M059J (cell line): ENCODE measurements around the gene GAS2L1. TPM values are rescaled to one million over a fixed set of nuclear protein-coding genes. Genes with fewer than 3 reads are reported as not detected.

Experiments used
- DNase-seq: peaks from one replicate; pipeline ENCODE4 v3.0.0-alpha.2; 2012; ENCODE audit warnings: low read depth
- total RNA-seq: library from RNA; depleted of rRNA; stranded (reverse); fragments of >200 nt; shearing (Covaris generic); gene quantifications from 2 replicates; pipeline ENCODE4 v1.2.3, GENCODE V29; 2014; rRNA removed

GAS2L1 gene
- total RNA-seq, result 10.2 and 17.2 TPM in 2 replicates

DNA sequence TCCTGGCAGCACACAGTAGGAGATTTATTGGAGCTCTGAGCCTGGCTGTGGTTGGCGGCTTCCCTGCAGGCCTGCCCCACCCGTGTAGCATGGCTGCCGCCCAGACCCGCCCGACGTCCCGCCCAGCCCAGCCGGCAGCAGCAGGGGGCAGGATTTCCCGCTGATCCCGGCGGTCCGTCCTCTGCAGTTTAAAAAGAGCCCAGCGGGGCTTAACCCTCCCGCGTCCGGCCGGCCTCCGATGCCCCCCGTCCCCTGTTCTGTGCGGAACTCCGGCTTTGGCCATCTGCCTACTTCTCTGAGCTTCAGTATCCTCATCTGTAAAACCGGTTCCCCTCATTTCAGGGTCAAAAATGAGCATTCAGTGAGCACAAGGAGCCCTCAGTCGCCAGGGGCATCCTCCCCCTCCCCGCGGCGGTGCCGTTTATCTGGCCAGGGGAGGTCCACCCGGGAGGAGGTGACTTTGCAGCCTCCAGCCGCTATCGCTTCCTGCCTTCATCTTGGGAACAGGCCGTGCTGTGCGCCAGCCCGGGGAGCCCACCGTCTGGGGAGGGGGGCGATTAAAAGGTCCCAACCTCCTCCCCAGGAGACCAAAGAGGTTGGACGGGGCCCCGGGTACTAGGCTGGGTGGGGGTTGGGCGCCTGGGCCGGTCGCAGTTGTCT is at the start of gene GAS2L1:
GAS2L1 (plus strand) TSS at position 476 of the 660 bp plus-strand sequence. CDS start 1,456 bp downstream, outside the sequence.
- DNase-seq, result peak; percentile 75

DNA sequence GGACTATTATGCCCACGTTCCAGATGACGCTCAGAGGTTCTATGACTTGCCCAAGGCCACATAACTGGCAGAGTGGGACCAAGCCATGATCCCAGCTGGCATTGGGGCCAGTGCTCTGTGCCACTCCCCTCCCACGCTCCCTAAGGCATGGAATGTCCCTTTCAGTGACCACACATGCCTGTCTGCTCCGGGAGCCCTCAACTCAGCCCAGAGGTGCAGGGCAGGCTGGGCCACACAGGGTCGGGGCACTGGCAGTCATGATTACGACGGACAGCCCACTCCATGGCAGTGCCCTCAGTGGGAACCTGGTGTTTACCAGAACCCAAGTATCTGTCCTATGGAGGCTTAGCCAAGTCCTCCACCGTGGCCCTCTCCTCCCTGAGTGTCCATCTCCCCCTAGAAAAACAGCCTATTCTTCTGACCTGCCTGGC is 48.7 kb upstream of the GAS2L1 start:
- no peak for DNase-seq

DNA sequence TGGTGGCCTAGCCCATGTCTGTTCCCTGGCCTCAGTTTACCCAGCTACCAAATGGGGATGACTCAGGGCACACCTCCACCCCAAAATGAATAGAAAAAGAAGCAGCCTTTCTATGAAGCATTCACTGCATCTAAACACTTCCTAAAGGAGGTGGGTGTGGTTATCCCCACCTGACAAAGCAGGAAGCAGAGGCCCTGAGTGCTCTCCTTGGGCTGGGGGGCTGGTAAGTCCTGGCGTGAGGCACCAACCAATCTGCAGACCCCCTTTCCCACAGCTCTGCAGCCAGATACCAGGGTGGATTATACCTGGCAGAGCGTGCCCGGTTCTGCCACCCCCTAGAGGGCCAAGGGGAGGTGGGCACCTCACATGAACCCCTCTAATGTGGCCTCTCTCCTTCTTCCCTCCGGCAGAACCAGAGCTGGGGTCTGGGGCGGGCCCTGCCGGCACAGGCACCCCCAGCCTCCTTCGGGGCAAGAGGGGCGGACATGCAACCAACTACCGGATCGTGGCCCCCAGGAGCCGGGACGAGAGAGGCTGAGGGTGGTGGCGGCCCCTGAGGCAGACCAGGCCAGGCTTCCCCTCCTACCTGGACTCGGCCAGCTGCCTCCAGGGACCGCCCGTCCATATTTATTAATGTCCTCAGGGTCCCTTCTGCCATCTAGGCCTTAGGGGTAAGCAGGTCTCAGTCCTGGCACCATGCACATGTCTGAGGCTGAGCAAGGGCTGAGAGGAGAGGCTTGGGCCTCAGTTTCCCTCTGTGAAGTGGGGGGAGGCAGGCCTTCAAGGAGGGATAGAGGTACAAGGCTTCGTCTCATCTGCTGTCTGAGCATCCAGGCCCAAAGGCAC is 47.8 kb upstream of the GAS2L1 start:
- DNase-seq, result no peak

DNA sequence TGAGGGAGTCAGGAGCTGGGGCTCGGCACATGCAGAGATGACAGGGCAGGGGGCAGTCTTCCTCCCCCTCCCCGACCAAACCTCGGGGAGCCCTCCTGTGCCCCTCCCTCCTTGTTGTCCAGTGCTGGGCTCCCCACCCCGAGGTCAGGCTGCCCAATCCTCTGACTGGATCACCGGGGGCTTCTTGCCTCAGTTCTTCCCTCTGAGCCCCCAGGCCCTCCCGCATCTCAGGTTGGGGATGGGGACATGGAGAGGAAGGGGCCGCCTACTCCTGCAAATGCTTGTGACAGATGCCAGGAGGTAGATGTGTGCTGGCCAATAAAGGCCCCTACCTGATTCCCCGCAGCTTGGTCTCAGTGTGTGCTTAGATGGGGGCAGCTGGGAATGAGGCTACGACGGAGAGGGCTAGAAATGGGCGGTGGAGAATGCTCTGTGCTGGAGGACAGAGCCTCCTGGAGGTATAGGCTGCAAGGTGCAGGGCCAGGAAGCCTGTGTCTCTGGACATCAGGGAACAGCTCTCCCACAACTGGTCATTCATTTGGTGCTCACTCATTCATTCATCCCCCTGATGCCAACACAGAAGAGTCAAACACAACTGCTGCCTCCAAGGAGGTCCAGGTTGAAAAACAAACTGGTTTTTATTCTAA is 47.1 kb upstream of the GAS2L1 start:
- DNase-seq, result no peak

DNA sequence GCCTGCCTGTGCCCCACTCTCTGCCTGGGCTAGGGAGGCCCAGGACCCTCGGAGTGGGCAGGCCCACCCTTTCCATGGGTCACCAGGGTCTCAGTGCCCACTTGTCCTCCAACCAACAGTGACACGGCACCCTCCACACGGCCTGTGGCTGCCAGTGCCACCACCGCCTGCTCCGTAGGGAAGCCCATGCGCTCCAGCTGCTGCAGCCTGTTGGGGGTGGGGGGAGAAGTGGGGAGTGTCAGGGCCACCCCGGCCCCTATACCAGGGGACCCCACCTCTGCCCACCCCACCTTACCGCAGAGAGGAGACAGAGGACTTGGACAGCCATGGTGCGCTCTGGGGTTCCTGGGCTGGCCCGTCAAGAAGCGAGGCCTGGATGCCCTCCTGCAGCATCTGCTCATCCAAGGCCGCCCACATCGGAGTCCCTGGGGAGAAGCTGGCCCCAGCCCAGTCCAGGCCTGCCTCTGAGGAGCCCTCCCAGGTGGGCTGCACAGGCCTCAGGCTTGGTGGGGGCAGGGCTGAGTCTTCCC is 46.4 kb upstream of the GAS2L1 start:
- no peak for DNase-seq

DNA sequence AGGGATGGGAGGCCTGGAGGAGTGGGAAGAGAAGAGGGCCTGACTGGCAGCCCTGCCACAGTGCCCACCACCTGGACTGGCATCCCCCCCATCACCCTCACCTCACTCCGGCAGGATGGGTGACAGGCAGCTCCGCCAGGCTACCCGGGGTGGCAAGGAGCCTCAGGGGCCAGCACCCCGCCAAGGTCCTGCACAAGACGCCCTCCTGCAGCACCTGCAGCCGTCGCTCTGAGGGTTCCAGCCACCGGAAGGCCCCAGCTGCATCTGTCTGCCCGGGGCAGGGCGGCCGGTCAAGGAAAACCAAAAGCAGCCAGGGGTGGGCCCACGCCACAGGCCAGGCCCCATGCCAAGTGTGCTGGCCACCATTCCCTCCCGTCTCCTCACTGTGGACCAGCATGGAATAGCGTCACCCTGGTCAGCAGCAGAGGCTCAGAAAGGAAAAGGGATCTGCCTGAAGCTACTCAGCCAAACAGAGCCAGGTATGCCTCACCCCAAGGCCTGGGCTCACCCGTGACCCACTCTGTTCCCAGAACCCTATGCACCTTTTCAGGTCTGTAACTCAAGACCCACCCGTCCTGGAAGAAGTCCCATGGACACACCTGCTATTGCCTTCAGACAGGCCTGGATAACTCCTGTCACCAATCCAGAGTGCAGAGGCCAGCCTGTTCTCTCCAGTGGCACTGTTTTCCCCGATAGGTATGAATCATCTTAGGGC is 45.7 kb upstream of the GAS2L1 start:
- no peak for DNase-seq

DNA sequence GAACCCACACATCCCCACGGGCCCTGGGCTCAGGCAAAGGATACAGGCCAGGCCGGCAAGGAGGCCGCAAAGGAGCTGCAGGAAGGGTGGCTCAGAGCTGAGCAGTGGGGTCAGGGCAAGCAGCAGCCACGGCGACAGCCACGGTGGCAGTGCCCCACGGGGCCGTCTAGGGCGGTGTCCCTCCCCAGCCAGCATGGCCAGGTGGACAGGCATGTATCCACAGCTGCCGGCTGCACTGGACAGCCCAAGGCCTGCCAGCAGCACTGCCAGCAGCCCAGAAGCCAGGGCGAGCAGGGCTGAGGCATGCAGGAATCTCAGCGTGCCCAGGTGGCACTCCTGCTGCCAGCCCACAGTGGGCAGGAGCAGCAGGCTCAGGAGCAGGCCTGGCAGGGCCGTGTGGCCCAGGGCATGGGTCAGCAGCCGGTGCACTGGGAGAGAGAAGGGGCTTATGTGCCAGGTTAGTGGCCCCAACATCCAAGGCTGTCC is 42.6 kb upstream of the GAS2L1 start:
- DNase-seq, result no peak

DNA sequence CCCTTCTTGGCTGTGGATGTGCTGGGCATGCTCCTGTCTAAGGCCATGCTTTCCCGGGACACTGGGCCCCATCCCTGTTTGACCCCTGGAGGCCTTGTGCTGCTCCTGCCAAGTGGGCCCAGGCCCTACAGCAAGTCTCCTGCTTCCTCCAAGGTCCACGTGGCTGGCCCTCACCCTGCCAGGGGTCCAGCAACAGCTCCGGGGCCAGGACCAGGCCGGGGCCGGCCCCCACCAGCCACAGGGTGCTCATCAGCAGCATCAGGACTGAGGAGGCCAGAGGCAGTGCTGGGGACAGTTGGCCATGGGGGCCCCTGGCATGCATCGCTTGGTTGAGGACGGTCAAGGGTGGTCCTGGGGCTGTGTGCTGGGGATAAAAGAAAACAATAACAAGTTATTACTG is 41.1 kb upstream of the GAS2L1 start:
- no peak for DNase-seq

DNA sequence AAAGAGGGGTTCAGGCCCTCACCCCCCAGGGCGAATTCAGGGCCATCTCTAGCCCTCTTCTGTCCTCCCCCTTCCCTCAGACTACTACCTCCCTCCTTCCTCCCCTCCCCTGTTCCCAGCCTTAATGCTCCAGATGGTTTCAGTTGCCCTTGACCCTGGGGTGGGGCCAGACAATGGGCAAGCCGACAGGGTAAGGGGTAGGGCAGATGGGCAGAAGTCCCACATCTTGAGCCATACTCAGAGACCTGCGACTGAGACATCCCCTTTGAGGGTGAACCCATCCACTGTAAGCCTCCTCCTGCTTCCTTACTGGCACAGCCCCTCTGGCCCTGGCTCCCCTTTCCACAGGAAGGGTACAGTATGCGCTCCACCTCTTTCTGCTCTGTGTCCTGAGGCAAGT is 40.5 kb upstream of the GAS2L1 start:
- DNase-seq, result no peak

DNA sequence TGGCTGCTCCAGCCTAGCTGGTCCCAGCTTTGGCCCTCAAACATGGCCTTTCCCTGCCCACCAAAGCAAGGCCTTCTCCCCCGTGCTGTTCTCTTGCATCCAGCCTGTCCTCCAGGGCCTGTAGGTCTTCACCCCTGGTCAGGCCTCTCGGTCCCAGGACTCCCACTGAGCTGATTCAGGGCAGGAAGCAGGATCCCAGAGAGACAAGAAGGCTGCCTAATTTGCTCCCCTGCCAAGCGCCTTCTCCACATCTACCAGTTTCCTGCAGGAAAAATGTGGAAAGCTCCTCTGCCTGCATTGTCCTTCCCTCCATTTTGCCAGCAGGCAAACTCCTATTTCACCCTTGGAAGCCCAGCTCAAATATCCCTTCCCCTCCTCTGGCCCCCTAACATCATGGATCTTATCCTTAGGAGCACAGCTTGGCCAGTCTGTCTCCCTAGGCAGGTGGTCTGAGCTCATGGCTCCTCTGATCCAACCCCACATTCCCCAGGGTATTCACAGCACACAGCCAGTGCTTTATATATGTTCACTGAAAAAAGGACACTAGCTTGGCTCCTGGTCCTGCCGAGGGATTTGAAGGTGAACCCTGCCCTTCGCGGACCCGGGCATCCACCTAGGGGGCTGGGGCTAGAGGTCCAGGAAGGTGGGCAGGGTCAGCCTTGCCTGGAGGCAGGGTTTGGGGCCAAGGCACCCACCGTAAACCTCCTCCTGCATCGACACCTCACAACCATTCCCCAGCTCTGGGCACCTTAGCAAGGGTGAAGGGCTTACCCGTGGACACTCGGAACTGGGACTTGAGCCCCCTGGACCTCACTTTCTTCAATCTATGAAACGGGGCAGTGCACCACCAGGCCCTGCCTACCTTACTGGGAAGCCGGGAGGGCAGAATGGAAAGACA is 39.6 kb upstream of the GAS2L1 start:
- DNase-seq, result no peak

DNA sequence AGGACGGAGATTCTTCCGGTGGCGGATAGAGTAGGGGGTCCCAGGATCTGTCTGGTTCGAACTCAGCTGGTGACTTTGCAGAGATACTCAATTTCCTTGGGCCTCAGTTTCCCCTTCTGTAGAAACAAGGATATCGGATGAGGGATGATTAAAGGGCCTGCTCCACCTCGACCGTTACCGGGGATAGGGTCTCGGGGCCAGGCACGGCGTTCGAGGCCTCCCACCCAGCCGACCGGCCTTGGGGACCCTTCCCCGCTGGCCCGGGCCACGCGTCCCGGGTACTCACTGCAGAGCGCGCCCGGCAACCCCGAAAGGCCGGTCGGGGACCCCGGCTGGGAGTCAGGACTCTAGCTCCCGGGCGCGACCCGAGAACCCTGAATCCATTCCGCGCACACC is 39.0 kb upstream of the GAS2L1 start:
- no peak for DNase-seq

DNA sequence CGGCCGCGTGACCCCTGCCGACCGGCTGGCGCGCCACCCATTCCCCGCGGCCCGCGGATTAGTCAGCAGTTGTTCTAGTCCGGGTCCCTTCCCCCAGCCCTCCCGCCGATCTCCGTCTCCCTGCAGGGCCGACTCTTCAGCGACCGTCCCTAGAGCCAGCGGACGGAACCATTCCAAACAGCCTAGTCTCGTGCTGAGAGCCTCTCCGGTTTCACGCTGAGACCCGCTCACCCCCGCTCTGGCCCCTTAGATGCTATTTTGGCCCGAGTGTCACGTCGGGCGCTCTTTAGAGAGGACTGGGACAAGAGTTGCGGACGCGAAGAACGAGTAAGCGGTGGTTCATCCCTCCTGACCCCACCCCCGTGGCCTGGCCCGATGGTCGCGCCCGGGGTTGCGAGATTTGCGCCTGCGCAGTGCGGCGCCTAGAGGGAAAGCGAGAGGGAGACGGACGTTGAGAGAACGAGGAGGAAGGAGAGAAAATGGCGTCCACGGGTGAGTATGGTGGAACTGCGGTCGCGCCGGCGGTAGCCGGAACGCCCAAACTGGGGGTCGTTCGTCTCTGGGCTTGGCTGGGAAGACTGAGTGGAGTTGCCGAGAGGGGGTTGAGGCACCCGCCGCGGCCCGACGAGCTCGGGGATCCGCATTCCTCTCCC is 38.5 kb upstream of the GAS2L1 start, which contains the start of the genes EWSR1 and RHBDD3:
EWSR1 (plus strand) TSS at position 411 of the 653 bp plus-strand sequence; CDS start at position 480, 69 bp downstream.
RHBDD3 (minus strand) TSS at position 124 of the 653 bp plus-strand sequence. CDS start 2,355 bp downstream, outside the sequence.
- peak; percentile 91 for DNase-seq

DNA sequence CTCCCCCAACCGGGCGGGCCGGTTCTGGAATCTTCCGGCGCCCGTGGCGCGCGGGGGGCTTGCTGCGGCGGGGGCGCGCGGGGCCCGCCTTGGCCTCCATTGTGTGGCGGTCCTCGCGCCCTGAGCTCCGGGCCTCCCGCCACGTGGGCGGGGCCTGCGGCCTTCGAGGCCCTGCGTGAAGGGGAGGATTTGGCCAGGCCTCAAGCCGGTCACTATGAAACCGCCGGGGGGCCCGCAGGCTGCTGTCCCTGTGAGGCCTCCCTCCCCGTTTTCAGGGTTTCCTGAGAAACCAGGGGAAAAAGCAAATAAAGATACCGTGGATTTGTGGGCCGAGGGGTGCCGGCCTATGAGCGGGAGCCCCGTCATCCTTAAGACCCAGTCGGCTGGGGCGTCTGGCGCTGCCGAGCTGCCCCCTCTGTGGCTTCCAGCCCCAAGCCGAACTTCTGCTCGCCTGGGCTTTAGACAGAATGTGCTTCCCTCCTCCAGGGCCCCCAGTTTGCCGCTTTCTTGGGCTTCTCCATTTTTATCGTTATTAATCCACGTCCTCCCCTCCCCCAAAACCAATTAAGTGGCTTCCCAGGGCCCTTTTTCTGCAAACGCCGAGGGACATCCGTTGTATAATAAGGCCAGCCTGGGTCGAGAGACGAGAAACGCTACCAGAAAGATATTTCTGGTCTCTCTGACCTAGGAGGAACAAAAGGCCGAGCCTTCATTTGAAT is 37.8 kb upstream of the GAS2L1 start:
- peak; percentile 56 for DNase-seq

DNA sequence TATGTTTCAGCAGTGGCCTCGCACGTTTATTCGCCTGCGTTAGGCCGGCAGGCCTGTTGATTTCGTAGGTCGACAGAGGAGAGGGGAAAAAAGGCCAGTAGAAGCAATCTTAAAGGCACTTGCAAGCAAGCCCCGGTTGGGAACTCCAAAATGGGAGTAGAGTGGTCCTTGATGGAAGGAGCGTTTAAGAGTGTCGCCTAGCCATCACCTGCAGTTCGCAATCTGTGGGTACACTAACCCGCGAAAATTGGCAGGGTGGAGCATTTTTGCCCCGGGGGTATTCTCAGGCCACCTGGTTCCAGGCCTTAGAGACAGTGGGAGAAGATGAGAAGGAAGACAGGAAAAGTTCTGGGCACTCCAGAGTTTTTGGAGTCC is 37.2 kb upstream of the GAS2L1 start:
- no peak for DNase-seq

DNA sequence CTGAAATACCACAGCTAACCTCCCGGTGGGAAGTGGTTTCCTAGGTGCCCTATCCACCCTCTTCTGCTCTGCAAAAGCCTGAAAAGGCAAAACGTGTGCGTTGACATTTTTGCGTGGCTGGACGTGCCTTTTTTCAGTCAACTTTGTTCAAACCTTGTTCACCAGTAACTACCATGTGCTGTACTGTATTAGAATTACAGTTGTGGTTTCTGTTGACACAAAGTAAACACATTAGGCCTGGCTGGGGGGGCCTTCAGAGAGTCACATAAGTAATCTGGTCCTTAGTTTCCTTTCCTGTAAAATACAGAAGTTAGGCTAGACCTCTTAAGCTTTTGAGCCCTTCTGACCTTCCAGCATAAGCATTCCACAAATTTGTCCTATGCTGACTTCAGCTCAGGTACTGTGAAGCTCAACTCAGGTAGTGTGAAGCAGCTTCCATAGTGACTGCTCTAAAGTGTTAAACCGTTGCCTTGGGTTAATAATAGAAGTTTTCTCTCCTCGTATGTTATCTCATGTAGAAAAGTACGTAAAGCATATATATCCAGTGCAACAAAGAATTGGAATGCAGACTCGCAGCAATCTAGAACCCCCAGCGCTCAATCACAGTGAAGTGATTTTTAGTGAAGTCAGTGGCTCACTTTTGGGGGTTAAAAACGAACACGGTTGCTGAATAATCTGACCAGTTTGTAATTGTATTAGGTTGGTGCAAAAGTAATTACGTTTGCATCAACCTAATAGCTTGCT is 36.5 kb upstream of the GAS2L1 start:
- peak; percentile 36 for DNase-seq

DNA sequence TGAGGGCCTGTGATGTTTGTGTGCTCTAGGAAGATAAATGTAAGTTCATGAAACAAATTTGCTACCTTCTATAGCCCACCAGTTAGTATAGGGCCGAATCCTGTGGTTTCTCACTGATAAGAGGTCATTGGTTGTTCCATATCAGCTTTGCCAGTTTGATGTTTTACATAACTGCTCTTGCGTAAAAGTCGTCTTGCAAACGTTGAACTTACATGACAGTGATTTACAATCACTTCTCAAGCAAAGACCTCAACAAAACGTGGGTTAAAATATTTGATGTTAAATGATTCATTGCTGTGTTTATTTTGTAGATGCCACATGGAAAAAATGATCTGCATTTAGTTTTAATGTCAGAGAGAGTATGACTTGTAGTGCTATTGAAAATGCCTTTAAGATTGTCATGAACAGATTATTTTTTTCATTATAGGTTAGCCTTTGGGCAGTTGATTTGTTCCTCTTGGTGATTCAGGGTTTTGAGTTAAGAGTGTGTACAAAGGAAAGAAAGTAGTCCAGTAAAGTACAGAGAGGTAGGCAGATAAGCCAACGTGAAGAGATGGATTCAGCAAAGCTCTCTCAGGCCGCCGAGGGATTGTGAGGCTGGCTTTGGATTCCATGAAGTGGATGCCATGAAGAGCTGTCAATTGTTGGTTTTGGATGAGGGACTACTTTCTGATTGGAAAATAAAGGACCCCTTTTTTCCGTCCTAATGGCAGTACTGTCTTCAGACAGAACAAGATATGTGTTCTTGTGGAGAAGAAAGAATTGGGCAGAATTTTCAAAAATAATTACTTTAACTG is 35.8 kb upstream of the GAS2L1 start:
- peak; percentile 58 for DNase-seq

DNA sequence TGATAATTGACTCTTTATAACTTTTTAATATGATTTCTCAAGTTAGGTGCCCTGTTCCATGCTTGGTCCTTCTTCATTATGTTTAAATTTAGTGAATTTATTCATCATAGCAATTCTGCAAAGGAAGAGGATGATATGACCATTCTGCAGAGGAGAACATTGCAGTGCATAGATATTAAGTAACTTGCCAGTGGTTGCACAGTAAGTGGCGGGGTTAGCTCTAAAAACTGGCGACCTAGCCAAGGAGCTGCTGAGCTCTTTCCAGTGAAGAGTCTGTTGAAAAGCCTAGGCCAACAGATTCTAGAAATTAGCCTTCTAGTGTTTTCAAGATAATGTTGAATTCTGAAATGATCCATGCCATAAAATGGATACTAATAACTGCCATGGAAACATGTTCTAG is 33.8 kb upstream of the GAS2L1 start:
- no peak for DNase-seq
